BJ (cell line): ENCODE results near the gene NCF4. TPM values are rescaled to one million over a fixed set of nuclear protein-coding genes. Genes with fewer than 3 reads are reported as not detected.

ENCODE experiments used
- CTCF ChIA-PET: fragments of 350-600 bp; formaldehyde crosslinking; extraction: SDS; loops from one replicate; lab custom pipeline; 2021; ENCODE audit warnings: antibody characterized with exemption, inconsistent platforms; lab: Yijun Ruan, JAX
- POLR2A ChIA-PET: fragments of 300-600 bp; sonication (Branson Sonifier 250); formaldehyde crosslinking; extraction: SDS; loops from one replicate; lab custom pipeline; 2021; ENCODE audit warnings: antibody characterized with exemption; lab: Charles Lee
- DNase-seq: peaks from one replicate; pipeline ENCODE4 v3.0.0-alpha.2; 2011; ENCODE audit warnings: low read depth
- H3K27me3 ChIP-seq: 2 replicates; pipeline ENCODE4 v1.6.0; 2011; ENCODE audit warnings: low read length; ENCODE audit not compliant: control insufficient read depth, insufficient read depth
- H3K36me3 ChIP-seq: 2 replicates; pipeline ENCODE4 v1.5.1; 2011; ENCODE audit warnings: low read length; ENCODE audit not compliant: control insufficient read depth, insufficient read depth
- H3K4me3 ChIP-seq: 2 replicates; pipeline ENCODE4 v1.5.1; 2011; ENCODE audit warnings: low read depth, mild to moderate bottlenecking, control low read depth, low read length
- CTCF ChIP-seq: IDR thresholded peaks from 2 replicates; pipeline ENCODE4 v1.5.1; 2011; ENCODE audit warnings: low read depth, mild to moderate bottlenecking, control low read depth, inconsistent platforms, low read length, moderate library complexity; ENCODE audit not compliant: insufficient read depth
- polyA plus RNA-seq: library from polyadenylated mRNA; depleted of rRNA; stranded (reverse); fragments of >200 nt; gene quantifications from 2 replicates; pipeline ENCODE4 v1.2.3, GENCODE V29; 2011

NCF4 gene
- polyA plus RNA-seq, 1 experiment, result not detected

- CTCF ChIA-PET, result no interaction called here
- Histone ChIP-seq H3K27me3 (peaks cover 61% of the 10 kb centered on the region), H3K36me3 (no peaks in the 10 kb centered on the region), H3K4me3 (no peak overlapping the region)
- TF ChIP-seq CTCF, result no peak
- POLR2A ChIA-PET, result no interaction called here
- no peak for DNase-seq
Observed at GRCh38 chr22:36816339-36816635, 44.5 kb upstream of the NCF4 start.

GRCh38 chr22:36816636-36817524 lies 43.9 kb upstream of the NCF4 start, which contains the start of gene PVALB:
Gene PVALB (minus strand): TSS chr22:36817035. CDS start chr22:36817005, 30 bp downstream.
- peaks cover 61% of the 10 kb centered on the region for H3K27me3 ChIP-seq
- DNase-seq, result no peak
- ChIA-PET CTCF (no interaction called here), POLR2A (no interaction called here)
- H3K36me3 ChIP-seq, result no peaks in the 10 kb centered on the region
- no peak for TF ChIP-seq CTCF
- no peak within 1 kb of the TSS for H3K4me3 ChIP-seq

- POLR2A ChIA-PET, result no interaction called here
- no peak overlapping the region for H3K4me3 ChIP-seq
- no peak for TF ChIP-seq CTCF
- CTCF ChIA-PET, result interaction anchor here (0.6 kb wide), 1 partner anchor 38 kb away, joined by 3 read pairs; no protein-coding TSS in a partner anchor
- DNase-seq, result no peak
- H3K27me3 ChIP-seq, result peaks cover 62% of the 10 kb centered on the region
- H3K36me3 ChIP-seq, result no peaks in the 10 kb centered on the region
Observed at GRCh38 chr22:36817525-36817848, 43.3 kb upstream of the NCF4 start.

GRCh38 chr22:36818010-36818642 lies 42.7 kb upstream of the NCF4 start:
- no peak overlapping the region for H3K4me3 ChIP-seq
- ChIA-PET CTCF (interaction anchor here (0.6 to 1.1 kb wide), 2 partner anchors 16 to 38 kb away, joined by 3 to 5 read pairs; no protein-coding TSS in a partner anchor), POLR2A (no interaction called here)
- no peak for TF ChIP-seq CTCF
- H3K36me3 ChIP-seq, result no peaks in the 10 kb centered on the region
- no peak for DNase-seq
- H3K27me3 ChIP-seq, result peaks cover 59% of the 10 kb centered on the region

- Histone ChIP-seq H3K36me3 (no peaks in the 10 kb centered on the region), H3K4me3 (no peak overlapping the region), H3K27me3 (peaks cover 52% of the 10 kb centered on the region)
- ChIA-PET CTCF (no interaction called here), POLR2A (no interaction called here)
- no peak for TF ChIP-seq CTCF
- no peak for DNase-seq
Observed at GRCh38 chr22:36819112-36819511, 41.7 kb upstream of the NCF4 start.
